Hematopoietic multipotent progenitor cell treated with erythropoietin and hydrocortisone succinate and interleukin-3 and kit ligand, for 8 days (in vitro differentiated cells): ENCODE results near the gene TXNRD1.

Source experiments
- DNase-seq: peaks from one replicate; pipeline ENCODE4 v3.0.0-alpha.2; 2015

Gene TXNRD1

DNA sequence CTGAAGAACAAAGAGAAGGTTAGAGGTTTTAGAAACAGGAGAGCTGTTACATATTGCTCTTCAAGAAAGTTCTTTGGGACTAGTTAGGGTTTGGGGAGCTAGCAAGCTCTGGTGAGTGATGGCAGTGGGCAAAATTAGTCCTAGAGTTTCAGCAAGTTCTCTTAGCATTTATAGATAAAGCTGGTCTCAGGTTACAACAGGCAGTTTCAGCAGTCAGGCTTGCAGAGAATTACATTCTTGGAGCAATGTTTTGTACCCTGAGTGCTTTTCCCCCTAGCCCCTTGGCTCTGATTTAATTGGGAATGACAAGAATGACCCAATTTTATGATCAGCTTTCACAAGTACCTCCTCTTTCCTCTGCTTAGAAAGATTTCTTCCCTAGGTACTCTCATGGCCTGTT lies 66.5 kb downstream of the TXNRD1 start:
- no peak for DNase-seq

GRCh38 chr12:104285740-104286515 lies 70.3 kb downstream of the TXNRD1 start:
- no peak for DNase-seq

DNA sequence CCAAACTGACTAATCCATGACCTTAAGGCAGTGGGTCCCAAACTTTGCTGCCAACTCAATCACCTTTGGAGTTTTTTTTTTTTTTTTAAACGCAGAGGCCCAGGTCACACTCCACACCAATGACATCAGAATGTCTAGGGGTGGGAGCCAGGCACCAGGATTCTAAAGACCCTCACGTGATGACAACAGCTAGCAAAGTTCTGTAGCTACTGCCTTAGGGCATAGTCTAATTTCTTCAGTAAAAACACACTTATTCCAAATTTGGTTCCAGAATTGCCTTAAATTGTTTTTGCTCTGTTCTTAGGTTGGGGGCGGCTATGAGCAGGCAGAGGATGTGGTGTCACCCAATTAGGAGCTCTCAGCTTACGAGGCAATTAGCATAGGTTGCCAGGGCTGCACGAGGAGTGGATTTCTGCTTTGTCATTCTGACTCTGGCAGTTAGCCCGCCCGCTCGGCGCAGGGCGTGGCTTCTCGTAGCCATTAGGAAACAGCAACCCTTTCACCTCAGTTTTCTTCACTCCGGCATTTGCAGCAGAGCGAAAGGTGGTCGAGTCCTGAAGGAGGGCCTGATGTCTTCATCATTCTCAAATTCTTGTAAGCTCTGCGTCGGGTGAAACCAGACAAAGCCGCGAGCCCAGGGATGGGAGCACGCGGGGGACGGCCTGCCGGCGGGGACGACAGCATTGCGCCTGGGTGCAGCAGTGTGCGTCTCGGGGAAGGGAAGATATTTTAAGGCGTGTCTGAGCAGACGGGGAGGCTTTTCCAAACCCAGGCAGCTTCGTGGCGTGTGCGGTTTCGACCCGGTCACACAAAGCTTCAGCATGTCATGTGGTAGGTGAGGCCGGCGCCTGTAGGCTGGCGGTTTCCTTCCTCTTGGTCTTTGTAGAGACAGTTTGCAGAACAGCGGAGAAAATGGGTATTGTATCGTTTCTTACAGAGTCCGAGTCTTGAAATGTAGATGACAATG lies 71.2 kb downstream of the TXNRD1 start:
- DNase-seq: peak; percentile 99

- peak; percentile 93 for DNase-seq
Measured at GRCh38 chr12:104288635-104289274, 73.2 kb downstream of the TXNRD1 start.

DNA sequence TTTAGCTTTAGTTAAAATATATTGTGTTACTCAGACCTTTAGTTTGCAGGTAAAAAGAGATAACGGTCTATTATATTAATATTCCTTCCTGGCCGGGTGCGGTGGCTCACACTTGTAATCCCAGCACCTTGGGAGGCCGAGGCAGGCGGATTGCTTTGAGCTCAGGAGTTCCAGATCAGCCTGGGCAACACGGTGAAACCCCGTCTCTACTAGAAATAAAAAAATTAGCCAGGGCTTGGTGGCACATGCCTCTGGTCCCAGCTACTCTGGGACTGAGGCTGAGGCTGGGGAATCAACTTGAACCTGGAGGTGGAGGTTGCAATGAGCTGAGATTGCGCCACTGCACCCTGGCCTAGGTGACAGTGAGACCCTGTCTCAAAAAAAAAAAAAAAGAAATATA lies 74.7 kb downstream of the TXNRD1 start:
- no peak for DNase-seq

GRCh38 chr12:104290855-104291254 lies 75.3 kb downstream of the TXNRD1 start:
- no peak for DNase-seq

DNA sequence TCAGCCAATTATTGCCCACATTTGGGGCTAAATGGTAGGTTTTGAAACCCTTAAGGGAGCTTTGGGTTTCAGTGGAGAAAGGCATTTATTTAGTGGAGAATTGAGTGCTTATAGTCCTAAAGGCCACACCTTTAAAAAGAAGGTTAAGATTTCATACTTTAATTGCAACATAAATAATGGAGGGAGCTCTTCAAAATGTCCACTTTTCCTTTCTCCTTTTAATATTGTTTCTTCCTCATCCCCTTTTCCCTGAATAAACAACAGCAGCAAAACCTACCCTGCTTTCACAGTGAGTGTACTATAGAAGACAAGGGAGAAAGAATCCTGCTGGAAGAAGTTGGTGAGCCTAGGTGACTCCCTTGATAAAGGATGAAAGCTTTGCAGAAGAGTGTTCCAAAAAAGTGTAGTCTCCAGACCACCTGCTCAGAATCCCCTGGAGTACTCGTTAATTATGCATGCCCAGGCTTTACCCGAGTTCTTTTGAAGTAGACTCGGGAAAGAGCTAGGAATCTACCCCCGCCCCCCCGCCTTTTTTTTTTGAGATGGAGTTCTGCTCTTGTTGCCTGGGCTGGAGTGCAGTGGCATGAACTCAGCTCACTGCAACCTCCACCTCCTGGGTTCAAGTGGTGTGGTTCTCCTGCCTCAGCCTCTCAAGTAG lies 76.4 kb downstream of the TXNRD1 start:
- no peak for DNase-seq

- no peak for DNase-seq
Measured at GRCh38 chr12:104292872-104293794, 77.6 kb downstream of the TXNRD1 start.

- DNase-seq: peak; percentile 47
Measured at GRCh38 chr12:104294158-104294859, 78.7 kb downstream of the TXNRD1 start.

DNA sequence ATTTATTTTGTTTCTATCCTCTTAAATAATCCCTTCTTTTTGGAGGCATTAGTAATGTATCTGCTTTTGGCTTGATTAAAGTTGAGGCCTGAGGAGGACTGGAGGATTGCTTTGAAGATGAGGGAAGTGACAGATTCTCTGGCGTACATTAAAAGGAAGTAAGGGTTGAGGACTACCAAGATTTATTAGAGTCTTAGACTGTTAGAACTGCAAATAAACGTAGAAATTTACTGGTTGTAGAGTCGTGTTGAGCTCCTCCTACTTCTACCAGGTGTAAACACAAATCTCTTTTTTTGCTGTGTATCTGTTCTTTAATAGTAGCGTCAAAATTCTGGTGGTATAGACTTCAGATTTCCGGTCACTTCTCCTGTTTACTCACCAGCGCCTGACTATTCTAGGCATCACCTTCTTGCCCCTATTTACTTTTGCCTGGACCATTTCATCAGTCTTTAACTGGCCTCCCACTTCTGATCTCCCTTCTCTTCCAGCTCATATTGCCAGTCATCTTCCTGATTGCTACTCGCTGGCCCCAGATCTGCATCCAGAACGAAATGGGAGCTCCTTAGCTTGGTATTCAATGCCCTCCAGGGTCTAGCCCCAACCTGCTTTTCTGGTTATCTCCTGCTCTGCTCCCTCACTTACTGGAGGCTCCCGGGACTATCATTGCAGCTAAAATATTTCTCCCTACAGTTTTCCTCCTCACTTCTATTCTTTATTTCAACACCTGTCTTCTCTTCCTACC lies 79.5 kb downstream of the TXNRD1 start:
- DNase-seq: no peak

DNA sequence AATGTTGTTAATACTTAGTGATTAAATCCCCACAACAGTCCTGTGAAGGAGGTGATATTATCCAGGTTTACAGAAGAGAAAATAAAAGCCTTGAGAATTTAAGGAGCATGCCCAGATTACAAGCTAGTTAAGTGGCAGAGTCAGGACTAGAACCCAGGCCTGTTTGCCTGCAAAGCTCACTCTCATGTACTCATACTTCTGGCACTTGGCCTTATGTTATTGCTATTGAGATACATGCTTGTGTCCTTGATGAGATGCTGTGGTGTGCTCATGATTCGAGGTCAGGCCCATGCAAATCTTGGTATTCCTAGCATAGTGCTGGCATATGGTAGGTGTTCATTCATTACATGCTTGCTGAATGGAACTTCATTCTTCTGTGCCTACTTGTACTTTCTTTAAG lies 80.4 kb downstream of the TXNRD1 start:
- no peak for DNase-seq

DNA sequence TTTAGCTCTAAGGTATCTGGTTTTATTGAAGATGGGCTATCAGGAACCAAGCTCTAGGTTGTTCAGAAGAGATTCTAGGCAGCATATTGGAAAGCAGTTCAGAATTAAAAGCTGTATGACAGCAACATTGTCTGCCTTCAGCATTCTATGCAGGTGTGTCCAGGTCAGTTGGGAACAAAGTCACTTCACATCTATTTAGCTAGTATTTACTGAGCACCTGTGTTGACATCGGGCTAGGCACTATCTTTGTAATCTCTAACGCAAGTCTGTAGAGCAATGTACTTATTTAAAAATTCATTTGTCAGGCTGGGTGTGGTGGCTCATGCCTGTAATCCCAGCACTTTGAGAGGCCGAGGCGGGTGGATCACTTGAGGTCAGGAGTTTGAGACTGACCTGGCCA lies 81.1 kb downstream of the TXNRD1 start:
- no peak for DNase-seq

- no peak for DNase-seq
Measured at GRCh38 chr12:104297477-104298113, 82.0 kb downstream of the TXNRD1 start.

DNA sequence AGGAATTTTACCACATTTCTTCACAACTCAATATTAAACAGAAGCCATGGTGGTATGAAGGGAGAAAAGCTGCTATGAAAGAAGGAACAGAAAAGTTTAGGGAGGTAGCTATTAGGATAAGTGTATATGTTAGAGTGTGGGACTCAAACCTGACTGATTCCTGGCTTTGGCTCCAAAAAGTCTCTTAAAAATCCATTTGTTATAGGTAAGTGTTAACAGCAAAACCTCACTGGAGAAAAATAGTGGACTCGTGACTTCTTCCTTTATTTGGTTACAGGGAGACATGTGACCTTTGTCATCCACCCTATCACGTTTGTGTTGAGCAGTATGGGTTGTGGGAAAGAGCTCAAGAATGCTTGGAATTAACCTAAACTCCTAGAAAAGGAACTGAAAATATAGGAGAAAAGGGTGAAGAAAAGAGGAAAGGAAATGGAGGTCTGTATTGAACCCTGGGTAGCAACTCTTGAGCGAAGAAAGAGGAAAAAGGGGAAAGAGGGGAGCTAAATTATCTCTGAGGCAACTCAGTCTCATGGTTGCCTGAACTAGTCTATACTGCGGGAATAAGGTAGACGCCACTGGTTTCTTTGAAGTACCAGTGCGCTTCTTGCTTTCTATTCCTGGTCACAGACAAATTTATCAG lies 84.4 kb downstream of the TXNRD1 start:
- DNase-seq: no peak

- peak; percentile 82 for DNase-seq
Measured at GRCh38 chr12:104303538-104304151, 88.1 kb downstream of the TXNRD1 start, which contains the start of gene EID3. Gene EID3, plus strand, starts transcription at chr12:104303739. Its CDS starts 196 bp downstream, at chr12:104303935.

GRCh38 chr12:104304261-104305009 lies 88.9 kb downstream of the TXNRD1 start:
- DNase-seq: no peak

- no peak for DNase-seq
Measured at GRCh38 chr12:104305349-104305748, 89.8 kb downstream of the TXNRD1 start.

DNA sequence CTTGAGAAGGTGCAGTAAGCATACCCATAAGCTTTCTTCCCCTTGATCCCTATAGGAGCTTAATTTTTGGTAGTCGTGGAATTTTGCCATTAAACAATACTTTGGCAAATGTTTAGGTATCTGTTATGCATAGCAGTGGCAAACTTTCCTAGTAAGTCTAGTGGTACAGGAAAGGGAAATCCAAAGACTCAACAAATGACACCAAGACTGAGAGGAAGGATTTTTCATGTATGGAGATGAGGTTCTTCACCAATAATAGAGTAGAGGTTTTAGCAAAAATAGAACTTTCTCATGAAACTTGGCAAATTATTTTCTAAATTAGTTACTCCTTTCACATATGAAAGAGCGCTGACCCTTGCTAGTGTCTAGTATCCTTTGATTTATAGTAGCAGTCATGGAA lies 90.8 kb downstream of the TXNRD1 start:
- no peak for DNase-seq
